Sigmoid colon (tissue), 4 donors: Measurements from ENCODE around the gene LRRC74B.

Experiments
- CTCF ChIP-seq, 4 experiments: fragments of 450-650 bp in 3 of 4; fragments of 200-600 bp in 1 of 4; IDR thresholded peaks; one replicate each; pipeline ENCODE4 v1.5.1; 2016 to 2019; ENCODE audit warnings: antibody characterized with exemption in 4 of 4, mild to moderate bottlenecking in 3 of 4, moderate library complexity in 2 of 4
- EP300 ChIP-seq, 4 donors: sonication (generic); formaldehyde crosslinking; IDR thresholded peaks; one replicate each; pipeline ENCODE4 v1.6.1; 2017; ENCODE audit warnings: antibody characterized with exemption in 4 of 4
- POLR2A ChIP-seq, 2 donors: fragments of 450-650 bp; IDR thresholded peaks; one replicate each; pipeline ENCODE4 v1.6.1; 2016; ENCODE audit warnings: antibody characterized with exemption in 2 of 2, mild to moderate bottlenecking in 2 of 2, moderate library complexity in 2 of 2
- POLR2AphosphoS5 ChIP-seq, 4 donors: sonication (generic); formaldehyde crosslinking; IDR thresholded peaks; one replicate each; pipeline ENCODE4 v1.6.1; 2017; ENCODE audit warnings: antibody characterized with exemption in 4 of 4

DNA sequence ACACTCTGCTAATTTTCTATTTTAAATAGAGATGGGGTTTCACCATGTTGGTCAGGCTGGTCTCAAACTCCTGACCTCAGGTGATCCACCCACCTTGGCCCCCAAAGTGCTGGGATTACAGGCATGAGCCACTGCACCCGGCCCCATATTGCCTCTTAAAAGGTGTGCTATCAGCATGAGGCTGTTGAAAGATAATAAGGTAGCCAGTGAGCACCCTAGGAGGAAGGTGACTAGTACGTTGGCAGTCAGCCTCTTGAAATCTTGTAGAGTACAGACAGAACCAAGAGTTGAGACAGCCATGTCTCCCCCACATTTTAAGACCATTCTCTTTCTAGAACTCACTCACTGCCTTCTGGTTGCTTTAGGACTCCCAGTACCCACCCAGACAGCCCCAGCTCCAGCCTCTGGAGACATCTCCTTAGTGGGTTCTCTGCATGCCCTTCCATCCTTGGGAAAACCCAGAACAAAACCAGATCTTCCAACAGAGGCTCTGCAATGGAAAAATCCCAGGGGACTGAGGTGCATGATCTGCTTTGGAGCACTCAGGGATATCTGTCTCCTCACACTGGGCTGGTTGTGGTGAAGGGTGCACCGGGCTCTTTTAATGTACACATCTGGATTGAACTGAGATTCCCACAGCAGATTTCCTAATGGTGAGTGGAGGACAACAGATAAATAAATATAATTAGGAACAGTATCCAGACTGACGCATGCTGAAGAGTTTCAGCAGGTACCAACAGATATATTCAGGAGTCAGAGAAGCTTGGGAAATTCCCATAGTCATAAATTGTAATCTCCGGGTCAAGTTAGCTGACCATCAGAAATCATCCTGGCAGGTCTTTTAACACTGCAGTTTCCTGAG is 49.4 kb downstream of the LRRC74B start:
- TF ChIP-seq CTCF (IDR thresholded peaks at IDR 0.05) (no peak), POLR2A (IDR thresholded peaks at IDR 0.05) (no peak), POLR2AphosphoS5 (IDR thresholded peaks at IDR 0.05) (no peak), EP300 (IDR thresholded peaks at IDR 0.05) (no peak)
